Heart right ventricle (tissue), 16 donors: ENCODE measurements around the gene ANKRD62. TPM values are rescaled to one million over a fixed set of nuclear protein-coding genes. Genes with fewer than 3 reads are reported as not detected.

Source experiments
- ATAC-seq, 8 donors: fragments of 200-7000 bp; cut with Tn5 transposase; one replicate each; pipeline ENCODE4 v1.9.1; 2020; ENCODE audit warnings: mild to moderate bottlenecking in 8 of 8, moderate library complexity in 8 of 8, moderate number of reproducible peaks in 1 of 8
- DNase-seq, 2 donors: peaks; one replicate each; pipeline ENCODE4 v3.0.0-alpha.2; 2020
- H3K27ac ChIP-seq, 10 donors: fragments of 200-600 bp; sonication (generic) in 2 of 10; one replicate each; pipeline versions ENCODE4 v1.5.0 to v1.8.0; 2020 to 2022; ENCODE audit warnings: mild to moderate bottlenecking in 3 of 10
- H3K27me3 ChIP-seq, 7 donors: fragments of 200-600 bp; one replicate each; pipeline ENCODE4 v1.8.0; 2021 to 2022; ENCODE audit warnings: mild to moderate bottlenecking in 2 of 7
- H3K36me3 ChIP-seq, 9 donors: fragments of 200-600 bp; sonication (generic) in 1 of 9; one replicate each; pipeline versions ENCODE4 v1.5.0 to v1.8.0; 2020 to 2022; ENCODE audit warnings: mild to moderate bottlenecking in 2 of 9
- H3K4me1 ChIP-seq, 9 donors: fragments of 200-600 bp; sonication (generic) in 1 of 9; one replicate each; pipeline versions ENCODE4 v1.5.0 to v1.8.0; 2020 to 2022; ENCODE audit warnings: mild to moderate bottlenecking in 4 of 9
- H3K4me3 ChIP-seq, 10 donors: fragments of 200-600 bp; sonication (generic) in 2 of 10; one replicate each; pipeline versions ENCODE4 v1.5.0 to v1.8.0; 2020 to 2022; ENCODE audit warnings: mild to moderate bottlenecking in 7 of 10, moderate library complexity in 2 of 10
- H3K9me3 ChIP-seq, 11 donors: fragments of 200-600 bp in 10 of 11; sonication (generic) in 2 of 11; one replicate each; pipeline versions ENCODE4 v1.5.0 to v1.8.0; 2013 to 2022; ENCODE audit warnings: mild to moderate bottlenecking in 2 of 11, control low read depth in 1 of 11, moderate library complexity in 1 of 11
- WGBS, 2 donors: extraction: QIAGEN DNeasy Blood & Tissue Kit; methylation state at CpG; one replicate each; pipeline ENCODE4 v1.1.7; 2013; ENCODE audit warnings: inconsistent platforms in 1 of 2; 5-methylcytosine and 5-hydroxymethylcytosine counted together
- intact Hi-C, 10 donors: fragments of 100-400 bp; cut with DNase I; formaldehyde crosslinking; loops; one replicate each; pipeline versions ENCODE4 v1.11.1 to v1.14.2; 2022
- polyA plus RNA-seq, 2 donors: library from polyadenylated mRNA; stranded (reverse); fragments of 200-250 nt; gene quantifications; one replicate each; pipeline ENCODE4 v1.2.3, GENCODE V29; 2013
- total RNA-seq, 10 donors: library from RNA; stranded (reverse); fragmentation: NEBNext Ultra II Directional in 3 of 10; extraction: Animal tissue kit (Norgen Biotek cat#: 25700) in 3 of 10; gene quantifications; one replicate each; pipeline versions ENCODE4 v1.2.1 to v1.2.4, GENCODE V29; 2021 to 2023
- TF ChIP-seq, protein P1 (sequence below), 9 donors: fragments of 200-600 bp; sonication (generic) in 2 of 9; IDR thresholded peaks; one replicate each; pipeline versions ENCODE4 v1.5.0 to v1.8.0; 2021 to 2022; ENCODE audit warnings: antibody characterized with exemption in 9 of 9, mild to moderate bottlenecking in 5 of 9, moderate library complexity in 1 of 9
- donor health status: Arrhythmogenic right ventricular cardiomyopathy.
- donor health status: ischemic (EF 13 %, LVEDD 7.1; RV severe dilation, severe dysfunction).
- donor health status: healthy with polysubstance abuse.
- donor health status: DM: no; HTN: yes; CAD: no.
- donor health status: DM: no; HTN: no; CAD: no.
- donor health status: ischemic (EF 25% LVEDD 6.9; RV normal size, moderate dysfunction).
- donor health status: ischemic (EF 25% LVEDD 5.7; RV mildly dilated, moderate dysfunction).
- donor health status: healthy.
- donor health status: DM: yes; HTN: yes; CAD: no.
- donor health status: Ischemic cardiomyopathy.
- donor health status: ischemic (EF 35%, LVEDD 5.7; RV mildly dilated, moderate dysfunction).
- donor health status: nonischemic (EF 11% LVEDD 7.7; RV severe dilation, severe dysfunction).
- donor health status: DM: yes; HTN: yes; CAD: no.
- donor health status: PGD.
- donor health status: ischemic (EF 29% LVEDD 5.4; RV normal size, mild dysfunction).
- donor health status: nonischemic (EF 23%, LVEDD 6.1; RV moderate dilation, normal function).

ANKRD62 gene
- total and polyA plus RNA-seq, 12 donors = not detected

GRCh38 chr18:12059334-12060181, 34.1 kb upstream of the ANKRD62 start:
- Histone ChIP-seq H3K4me1 (peaks cover 0 to 4% (median 0%) of the 10 kb centered on the region in 9 donors), H3K9me3 (no peaks in the 10 kb centered on the region), H3K36me3 (no peaks in the 10 kb centered on the region), H3K27me3 (no peaks in the 10 kb centered on the region), H3K4me3 (no peak overlapping the region), H3K27ac (no peak overlapping the region)
- intact Hi-C loops = no loop called here
- ATAC-seq (peak in 1 of 8 donors; percentile 39), DNase-seq (no peak)
- TF ChIP-seq, protein P1, sequence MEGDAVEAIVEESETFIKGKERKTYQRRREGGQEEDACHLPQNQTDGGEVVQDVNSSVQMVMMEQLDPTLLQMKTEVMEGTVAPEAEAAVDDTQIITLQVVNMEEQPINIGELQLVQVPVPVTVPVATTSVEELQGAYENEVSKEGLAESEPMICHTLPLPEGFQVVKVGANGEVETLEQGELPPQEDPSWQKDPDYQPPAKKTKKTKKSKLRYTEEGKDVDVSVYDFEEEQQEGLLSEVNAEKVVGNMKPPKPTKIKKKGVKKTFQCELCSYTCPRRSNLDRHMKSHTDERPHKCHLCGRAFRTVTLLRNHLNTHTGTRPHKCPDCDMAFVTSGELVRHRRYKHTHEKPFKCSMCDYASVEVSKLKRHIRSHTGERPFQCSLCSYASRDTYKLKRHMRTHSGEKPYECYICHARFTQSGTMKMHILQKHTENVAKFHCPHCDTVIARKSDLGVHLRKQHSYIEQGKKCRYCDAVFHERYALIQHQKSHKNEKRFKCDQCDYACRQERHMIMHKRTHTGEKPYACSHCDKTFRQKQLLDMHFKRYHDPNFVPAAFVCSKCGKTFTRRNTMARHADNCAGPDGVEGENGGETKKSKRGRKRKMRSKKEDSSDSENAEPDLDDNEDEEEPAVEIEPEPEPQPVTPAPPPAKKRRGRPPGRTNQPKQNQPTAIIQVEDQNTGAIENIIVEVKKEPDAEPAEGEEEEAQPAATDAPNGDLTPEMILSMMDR (IDR thresholded peaks at IDR 0.05) = no peak
- WGBS, 2 donors = 86 to 90% methylated on average over 16 of the region's 16 CpGs

- TF ChIP-seq, protein P1 (IDR thresholded peaks at IDR 0.05) = no peak
- Histone ChIP-seq H3K27me3 (no peaks in the 10 kb centered on the region), H3K9me3 (no peaks in the 10 kb centered on the region), H3K27ac (no peak overlapping the region), H3K4me1 (peaks cover 0 to 4% (median 0%) of the 10 kb centered on the region in 9 donors), H3K4me3 (no peak overlapping the region), H3K36me3 (no peaks in the 10 kb centered on the region)
- 79 to 87% methylated on average over 20 of the region's 20 CpGs for WGBS, 2 donors
- no peak for DNase-seq
- peak in 1 of 8 donors; percentile 18 for ATAC-seq
- intact Hi-C loops = no loop called here
Observed at GRCh38 chr18:12060182-12060870, 33.3 kb upstream of the ANKRD62 start.

DNA sequence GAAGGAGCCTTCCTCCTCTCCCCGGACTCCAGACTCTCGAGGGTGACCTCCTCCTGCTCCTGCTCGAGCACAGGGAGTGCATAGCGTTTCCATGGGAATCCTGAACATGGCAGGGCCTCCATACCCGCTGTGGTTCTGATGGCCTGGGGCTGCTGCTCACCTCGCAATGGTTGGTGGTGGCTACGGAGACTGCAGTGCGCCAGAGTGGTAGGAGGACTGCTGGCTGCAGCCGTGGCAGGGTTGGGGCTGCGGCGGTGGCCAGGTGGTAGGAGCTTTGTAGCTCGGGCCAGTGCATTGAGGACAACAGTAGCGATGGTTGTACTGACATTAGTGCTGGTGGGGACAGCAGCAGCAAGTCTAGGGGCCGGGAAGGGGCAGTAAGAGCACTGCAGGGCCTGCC, 32.0 kb upstream of the ANKRD62 start:
- H3K36me3 ChIP-seq = no peaks in the 10 kb centered on the region
- DNase-seq (no peak), ATAC-seq (no peak)
- no peak overlapping the region for H3K4me3 ChIP-seq
- intact Hi-C loops = no loop called here
- H3K27ac ChIP-seq = no peak overlapping the region
- no peaks in the 10 kb centered on the region for H3K4me1 ChIP-seq
- 80 to 86% methylated on average over 14 of the region's 14 CpGs for WGBS, 2 donors
- no peaks in the 10 kb centered on the region for H3K9me3 ChIP-seq
- H3K27me3 ChIP-seq = no peaks in the 10 kb centered on the region
- TF ChIP-seq, protein P1 (IDR thresholded peaks at IDR 0.05) = no peak

- Histone ChIP-seq H3K36me3 (no peaks in the 10 kb centered on the region), H3K27ac (no peak overlapping the region), H3K27me3 (no peaks in the 10 kb centered on the region), H3K9me3 (no peaks in the 10 kb centered on the region), H3K4me1 (no peaks in the 10 kb centered on the region), H3K4me3 (no peak overlapping the region)
- no peak for ATAC-seq
- TF ChIP-seq, protein P1 (IDR thresholded peaks at IDR 0.05) = no peak
- intact Hi-C loops = no loop called here
- 59 to 76% methylated on average over 4 of the region's 4 CpGs for WGBS, 2 donors
- no peak for DNase-seq
Observed at GRCh38 chr18:12062974-12063373, 30.7 kb upstream of the ANKRD62 start.
